Measurements from ENCODE around the gene MYCL.
A peak's percentile ranks its signal among the peaks of the same experiment; 100 is the strongest.
"Not testable (repeated sequence)": the region's sequence is repeated elsewhere in the genome, so short reads cannot be mapped to it uniquely, and the experiment has no call there.

MYCL gene

DNA sequence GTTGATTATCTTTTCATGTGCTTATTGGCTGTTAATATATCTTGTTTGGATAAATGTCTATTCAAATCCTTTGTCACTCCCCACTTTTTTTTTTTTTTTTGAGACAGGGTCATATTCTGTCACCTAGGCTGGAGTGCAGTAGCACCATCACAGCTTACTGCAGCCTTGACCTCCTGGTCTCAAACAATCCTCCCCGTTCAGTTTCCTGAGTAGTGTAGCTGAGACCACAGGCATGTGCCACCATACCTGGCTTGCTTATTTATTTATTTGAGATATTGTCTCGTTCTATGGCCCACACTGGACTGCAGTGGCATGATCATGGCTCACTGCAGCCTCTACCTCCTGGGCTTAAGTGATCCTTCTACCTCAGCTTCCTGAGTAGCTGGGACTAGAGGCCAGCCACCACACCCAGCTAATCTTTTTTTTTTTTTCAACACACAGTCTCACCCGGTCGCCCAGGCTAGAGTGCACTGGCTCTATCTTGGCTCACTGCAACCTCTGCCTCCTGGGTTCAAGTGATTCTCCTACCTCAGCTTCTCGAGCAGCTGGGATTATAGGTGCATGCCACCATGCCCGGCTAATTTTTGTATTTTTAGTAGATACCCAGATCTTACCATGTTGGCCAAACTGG is 13.9 kb upstream of the MYCL start:
- no peak for DNase-seq

DNA sequence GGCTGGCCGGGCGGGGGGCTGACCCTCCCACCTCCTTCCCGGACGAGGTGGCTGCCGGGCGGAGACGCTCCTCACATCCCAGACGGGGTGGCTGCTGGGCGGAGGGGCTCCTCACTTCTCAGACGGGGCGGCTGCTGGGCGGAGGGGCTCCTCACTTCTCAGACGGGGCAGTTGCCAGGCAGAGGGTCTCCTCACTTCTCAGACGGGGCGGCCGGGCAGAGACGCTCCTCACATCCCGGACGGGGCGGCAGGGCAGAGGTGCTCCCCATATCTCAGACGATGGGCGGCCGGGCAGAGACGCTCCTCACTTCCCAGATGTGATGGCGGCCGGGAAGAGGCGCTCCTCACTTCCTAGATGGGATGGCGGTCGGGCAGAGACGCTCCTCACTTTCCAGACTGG is 11.4 kb upstream of the MYCL start:
- DNase-seq, result not testable (repeated sequence)

DNA sequence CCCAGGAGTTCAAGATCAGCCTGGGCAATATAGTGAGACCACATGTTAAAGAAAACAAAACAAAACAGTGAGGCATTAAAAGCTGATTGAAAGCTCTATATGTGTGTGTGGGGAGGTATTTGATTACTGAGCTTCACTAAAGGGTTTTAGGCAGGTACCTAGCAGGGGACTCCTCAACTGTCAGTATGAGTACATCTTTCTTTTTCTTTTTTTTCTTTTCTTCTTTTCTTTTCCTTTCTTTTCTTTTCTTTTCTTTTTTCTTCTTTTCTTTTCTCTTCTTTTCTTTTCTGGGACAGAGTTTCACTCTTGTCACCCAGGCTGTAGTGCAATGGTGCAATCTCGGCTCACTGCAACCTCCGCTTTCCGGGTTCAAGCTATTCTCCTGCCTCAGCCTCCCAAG is 8.5 kb upstream of the MYCL start:
- no peak for DNase-seq

DNA sequence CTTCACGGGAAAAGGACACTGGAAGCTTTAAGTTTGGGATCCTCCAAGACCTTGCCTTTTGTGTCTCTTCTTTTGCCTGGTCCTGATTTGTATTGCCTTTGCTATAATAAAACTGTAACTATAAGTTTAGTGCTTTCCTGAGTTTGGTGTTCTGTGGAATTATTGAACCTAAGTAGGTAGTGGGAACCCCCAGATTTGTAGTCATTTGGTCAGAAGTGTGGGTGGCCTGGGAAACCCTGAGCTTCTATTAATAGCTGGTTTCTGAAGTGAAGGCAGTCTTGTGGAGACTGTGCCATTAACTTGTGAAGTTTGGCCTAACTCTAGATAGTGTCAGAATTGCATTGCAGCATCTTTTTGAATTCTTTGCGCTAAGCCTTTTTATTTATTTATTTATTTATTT is 6.8 kb upstream of the MYCL start:
- DNase-seq, result no peak

DNA sequence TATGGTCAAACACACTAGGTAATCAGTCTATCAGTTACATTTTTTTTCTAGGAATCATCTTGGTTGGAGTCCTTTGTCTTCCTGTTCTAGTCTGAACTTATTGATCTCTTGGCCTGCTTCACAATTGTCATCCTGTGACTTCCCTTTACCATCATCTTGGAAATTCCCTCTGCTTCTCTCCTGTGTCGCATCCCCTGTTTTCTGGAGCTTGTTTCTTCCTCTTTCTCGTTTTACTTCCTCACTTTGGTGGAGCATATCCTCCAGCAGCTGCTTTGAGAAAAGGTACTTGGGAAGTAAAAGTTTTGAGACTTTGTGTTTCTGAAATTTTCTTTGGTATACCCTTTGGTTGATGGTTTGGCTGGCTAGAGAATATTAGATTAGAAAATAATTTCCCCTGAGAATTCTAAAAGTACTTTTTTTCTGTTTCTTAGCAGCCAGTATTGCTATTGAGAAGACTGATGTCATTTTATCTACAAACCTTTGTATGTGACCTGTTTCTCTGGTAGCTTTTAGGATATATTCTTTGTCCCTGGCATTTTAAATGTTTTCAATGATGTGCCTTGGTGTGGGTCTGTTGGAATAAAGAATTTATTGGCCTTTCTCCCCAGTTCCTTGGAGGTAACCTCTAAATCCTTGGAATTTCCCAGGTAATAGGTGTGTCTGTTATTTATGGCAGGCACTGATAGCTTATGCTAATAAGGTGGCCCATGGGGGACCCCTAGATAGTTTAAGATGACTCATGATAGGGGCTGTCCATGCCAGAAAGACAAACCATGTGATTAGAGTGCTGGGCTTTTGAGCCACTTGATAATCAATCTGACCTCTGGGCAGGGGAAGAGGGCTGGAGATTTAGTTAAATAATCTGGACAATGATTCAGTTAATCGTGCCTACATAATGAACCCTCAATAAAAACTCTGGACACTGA is 6.1 kb upstream of the MYCL start:
- no peak for DNase-seq

DNA sequence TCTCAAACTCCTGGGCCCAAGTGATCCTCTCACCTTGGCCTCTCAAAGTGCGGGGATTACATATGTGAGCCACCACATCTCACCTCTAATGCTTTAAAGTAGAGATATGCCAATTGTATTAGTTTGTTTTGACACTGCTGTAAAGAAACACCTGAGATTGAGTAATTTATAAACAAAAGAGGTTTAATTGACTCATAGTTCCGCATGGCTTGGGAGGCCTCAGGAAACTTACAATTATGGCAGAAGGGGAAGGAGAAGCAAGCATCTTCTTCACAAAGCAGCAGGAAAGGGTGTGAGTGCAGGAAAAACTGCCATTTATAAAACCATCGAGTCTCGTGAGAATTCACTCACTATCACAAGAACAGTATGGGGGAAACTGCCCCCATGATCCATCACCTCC is 3.5 kb upstream of the MYCL start:
- no peak for DNase-seq

DNA sequence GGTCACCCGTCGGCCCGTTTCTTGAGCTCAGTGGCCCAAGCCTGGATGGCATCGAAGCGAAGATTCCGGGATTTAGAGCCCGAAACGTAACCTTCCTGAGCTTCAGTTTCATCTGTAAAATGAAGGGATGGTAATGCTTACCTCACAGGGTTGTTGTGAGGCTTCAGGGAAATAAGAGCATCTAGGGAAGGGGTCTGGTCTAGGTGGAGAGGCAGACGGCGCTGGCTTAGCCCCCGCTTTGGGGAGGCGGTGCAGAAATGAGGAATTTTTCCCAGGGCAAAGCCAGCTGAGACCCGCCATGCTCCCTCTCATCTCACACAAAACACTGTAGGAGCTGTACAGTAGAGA is 717 bp upstream of the MYCL start:
- no peak for DNase-seq

DNA sequence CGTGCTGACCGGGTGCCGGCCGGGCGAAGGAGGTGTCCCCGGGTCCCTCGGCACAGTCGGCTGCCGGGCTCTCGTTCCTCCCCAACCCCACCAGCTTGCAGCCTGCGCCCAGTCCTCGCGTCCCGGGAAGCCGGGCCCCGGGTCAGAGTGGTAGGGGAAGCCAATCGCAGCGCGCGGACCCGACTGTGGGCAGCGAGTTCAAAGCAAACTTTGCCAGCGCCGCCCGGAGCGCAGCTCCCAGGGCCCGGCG is 328 bp downstream of the MYCL start:
- DNase-seq, result peak in 2 of 6 experiments; percentile 20 to 37

DNA sequence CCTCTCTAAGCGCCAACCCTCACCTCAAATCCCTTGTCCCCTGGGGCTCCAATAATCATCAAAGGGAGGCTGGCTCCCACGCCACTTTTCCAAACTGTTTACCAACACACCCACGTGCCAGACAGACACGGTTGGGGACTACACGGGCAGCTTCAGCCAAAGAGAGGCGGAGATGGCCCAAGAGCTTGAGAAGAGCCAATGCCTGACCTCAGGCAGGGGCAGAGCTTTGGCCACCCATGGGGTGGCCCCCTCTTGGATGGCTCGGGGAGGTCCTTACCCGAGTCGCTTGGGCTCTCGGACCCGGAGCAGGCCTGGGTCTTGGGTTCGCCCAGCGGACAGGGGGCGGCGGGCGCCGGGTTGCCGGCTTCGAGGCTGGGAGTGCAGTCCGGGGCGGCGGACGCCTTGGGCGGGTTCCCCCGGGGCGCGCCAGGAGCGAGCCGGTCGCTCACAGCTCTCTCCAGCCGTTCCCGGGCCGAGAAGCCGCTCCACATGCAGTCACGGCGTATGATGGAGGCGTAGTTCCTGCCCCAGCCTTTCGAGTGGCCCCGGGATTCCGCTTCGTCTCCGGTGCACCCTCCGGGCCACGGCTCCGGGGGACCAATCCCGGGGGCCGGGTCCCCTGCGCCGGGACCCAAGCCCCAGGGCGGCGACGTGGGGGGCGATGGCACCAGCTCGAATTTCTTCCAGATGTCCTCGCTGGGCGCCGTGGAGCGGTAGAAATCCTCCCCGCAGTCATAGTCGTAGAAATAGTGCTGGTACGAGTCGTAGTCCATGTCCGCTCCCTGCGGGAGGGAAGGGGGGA is 854 bp downstream of the MYCL start:
- DNase-seq, result peak in 3 of 6 experiments; percentile 6 to 25 (median 21)

DNA sequence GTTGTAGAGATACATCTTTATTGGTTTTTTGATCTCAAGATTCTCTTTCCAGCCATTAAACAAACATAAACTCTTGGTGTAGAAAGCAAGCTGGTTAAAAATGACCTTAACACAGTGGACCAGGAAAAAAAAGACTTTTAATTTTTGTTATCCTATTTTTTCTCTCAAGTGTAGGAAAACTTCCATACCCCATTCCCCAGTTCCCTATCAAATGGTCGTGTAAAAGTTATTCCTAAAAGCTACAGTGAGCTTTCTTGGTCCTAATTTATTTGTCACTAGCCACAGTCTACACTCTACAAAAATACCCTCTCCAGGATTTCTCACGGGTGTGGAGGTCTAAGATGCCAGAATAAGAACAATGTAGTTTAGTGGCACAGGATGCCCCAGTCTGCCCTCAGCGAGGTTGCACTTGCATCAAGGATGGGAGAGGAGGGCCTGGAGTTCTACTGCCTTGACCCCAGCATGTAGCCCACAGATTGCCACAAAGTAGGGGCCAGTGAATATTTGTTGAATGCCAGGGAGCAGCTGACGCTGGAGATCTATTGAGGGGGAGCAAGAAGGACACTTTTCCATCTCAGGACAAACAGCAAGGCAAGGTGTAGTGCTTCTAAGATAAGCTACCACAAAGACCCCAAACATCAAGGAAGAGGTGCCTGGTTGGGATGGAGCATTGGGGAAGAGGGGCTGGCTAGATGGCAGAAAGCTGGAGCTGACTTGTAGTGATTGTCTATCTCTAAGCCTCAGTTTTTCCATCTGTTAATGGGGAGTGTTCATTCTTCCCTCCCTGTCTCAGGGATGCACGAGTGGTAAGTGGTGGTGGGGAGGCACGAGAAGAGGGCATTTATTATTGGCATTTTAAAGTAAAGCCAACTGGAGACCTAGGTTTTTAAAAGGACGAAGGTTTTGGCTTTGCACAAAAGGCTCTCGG is 1.8 kb downstream of the MYCL start:
- no peak for DNase-seq

DNA sequence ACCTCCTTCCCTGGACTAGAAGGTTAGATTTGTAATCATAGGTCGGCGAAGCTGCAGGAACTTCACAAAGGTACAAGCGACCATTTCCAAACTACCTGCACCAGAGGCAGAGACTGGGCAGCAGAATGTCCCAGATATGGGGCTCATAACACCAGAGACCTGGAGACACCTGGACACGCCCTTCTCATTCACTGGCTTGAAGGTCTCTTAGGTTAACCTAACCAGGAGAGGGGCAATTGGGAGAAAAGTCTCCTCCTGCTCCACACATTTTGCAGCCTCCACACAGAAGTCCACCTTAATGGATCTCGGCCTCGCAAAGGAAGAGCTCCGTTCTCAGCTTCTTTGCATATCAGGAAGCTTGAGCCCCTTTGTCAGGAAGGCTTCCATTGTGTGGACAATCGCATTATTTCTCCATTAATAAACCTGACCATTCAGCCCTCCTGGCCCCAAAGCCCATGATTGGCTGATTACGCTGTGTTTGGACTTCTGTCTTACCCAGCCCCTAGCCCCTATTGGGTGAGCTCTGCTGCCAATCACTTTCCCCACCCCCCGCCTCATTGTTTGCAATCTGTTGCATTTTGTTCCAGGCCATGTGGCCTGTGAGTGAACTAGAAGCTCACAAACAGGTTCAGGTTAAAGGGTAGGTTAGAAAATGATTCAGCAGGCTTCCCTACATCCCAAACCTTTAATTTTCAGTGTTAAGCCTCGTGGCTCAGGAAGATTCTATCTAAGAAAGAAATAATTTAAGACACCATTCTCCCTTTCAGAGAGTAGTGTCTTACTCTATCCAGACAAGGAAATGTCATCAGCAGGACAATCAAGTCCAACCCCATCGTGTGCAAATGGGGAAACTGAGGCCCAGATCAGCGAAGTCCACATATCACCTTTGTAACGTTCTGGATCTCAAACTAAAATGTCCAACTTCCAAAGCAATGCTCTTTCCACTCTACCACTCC is 2.8 kb downstream of the MYCL start:
- DNase-seq, result no peak

DNA sequence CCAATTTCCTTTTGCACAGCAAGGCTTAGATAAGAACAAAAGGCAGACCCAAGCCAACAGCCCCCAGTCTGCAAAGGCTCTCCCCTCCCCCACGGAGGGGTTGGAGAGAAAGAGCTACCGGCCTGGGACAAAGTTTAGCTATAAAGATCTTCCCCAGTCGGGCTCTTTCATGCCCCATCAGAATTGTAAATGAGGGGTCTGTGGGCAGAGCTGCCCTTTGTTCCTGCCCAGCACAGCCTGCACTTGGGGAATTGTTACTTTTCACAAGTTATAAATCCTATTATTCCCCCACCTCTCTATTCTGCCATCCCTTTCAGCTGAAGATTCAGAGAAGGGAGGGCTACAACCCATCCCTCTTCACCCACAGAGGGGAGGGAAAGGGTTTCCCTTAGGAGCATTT is 3.5 kb downstream of the MYCL start:
- no peak for DNase-seq

DNA sequence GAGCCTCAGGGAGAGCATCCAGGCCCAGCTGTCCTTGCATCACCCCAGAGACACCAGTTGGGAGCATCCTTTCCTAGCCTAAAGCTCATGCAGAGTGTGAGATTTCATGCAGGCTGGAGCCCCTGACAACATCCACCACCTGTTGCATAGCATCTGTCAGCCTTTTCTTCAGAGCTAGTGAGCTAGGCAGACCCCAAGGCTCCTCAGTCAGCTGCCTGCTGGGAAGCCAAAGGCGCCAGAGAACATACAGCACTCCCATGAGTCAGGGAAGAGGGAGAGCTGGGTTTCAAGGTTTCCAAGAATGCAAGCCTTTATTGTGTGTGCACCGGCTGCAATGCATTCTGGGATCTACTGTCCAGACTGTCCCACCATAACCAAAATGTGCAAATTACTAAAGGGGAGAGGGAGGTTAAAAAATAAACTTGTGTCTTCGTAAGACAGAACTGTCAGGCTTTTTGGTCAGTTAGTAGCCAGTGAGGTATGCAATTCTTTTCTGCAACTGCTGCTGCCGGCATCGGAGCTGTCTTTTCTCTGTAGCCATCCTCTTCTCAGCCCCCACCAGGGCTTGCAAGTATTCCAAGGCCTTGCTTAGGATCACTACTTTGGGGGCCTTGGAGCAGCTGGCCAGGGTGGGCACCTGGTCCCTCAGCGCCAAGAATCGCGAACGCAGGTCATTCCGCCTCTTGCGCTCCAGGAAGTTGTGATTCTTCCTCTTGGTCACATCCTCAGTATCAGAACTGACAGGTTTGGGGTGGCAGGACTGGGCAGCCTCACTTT is 4.6 kb downstream of the MYCL start:
- DNase-seq, result no peak

DNA sequence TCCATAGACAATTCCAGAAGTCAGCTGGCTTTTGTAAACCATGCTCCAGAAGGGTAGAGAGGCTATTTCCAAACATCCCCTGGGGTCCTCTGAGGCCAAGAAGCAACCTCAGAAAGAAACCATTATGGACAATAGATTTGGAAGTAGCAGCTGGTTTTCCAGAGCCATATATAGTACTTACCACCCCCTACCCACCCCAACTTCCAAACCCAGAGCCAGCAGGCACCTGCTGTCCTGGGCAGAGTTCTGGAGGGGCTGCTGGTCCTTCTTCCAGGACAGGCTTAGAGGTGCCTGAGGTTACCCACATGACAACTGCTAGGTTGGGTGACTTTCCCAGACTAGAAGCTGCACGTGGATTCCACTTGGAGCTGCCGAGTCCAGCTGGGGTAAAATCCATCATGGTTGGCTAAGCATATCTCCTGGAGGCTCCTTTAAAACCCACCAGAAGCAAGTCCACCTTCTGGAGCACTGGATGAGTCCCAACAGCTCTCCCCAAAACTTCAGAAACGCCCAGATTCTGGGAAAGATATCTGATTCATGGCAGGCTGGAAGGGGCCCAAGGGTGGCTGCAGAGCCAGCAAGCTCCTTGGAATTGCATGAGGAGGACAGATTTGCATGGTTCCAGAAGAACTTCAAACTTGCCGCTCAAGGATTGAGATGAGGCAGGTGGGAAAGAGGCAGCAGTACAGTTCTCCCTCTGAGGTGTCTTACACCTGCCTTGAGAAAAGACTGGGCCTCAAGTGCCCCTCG is 5.8 kb downstream of the MYCL start:
- DNase-seq, result no peak

DNA sequence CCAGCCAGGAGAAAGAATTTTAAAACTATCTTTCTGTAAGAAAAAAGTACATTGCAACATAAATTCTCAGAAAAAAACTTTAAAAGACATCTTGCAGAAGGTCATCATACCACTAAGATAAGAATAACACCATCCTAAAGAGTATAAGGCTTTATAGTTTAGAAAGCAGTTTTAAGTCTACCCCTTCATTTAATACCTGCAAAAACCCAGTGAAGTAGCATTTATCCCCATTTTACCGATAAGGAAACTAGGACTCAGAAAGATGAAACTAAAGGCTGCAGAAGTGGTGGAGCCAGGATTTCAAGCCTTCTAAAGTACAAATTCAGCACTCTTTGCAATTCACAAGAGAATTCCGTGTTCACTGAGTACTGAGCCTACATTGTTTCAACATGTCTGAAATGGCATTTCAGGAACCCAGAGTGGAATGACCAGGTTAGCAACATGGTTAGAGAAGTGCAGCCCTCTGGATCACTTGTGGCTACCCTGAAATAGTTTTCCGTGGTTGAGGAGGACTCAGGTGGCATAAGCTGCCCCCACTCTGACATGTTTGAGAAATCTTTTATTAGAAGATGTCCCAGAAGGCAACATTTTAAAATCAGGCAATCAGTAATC is 6.7 kb downstream of the MYCL start:
- DNase-seq, result no peak

DNA sequence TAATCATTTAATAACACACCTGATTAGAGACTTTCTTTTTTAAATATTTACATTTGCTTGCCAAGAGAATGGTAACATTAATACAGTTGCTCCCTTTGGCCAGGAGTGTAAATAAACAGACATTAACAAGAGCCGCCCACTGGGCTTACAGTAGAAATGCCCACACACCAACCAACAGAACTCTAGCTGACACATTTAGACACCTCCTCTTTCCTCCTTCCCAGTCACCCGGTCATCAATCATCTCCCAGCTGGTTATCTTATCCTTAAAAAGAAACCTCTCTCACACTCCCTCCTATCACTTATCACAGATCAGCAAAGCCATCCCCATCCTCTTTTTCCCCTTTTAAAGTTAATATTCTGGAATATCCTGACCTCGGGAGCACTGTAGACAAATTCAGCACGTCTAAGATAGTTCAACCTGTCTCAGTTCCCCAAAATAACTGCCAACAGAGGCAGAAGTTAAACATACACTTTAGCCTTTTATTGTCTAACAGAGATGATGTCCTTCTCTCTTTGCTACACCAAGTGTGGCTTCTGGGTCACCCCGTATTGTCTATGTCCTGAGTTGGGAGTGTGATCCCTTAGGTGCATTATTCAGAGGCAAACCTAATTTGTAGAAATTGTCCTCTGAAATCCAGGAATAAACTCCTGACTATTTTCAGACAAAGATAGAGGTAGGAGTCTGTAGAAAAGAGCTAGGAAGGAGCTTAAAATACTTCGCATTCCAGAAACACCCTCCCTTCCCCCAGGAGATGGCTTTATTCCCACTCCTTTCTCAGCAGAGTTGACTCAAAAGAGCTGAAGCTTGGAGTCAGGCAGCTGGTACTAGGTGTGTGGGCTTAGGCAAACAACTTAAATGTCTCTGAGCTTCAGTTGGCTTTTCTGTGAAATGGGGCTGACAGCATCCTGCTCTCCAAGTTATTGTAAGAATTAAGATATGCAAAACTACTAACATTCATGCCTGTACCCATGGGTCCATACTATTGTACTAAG is 8.8 kb downstream of the MYCL start:
- DNase-seq, result no peak

DNA sequence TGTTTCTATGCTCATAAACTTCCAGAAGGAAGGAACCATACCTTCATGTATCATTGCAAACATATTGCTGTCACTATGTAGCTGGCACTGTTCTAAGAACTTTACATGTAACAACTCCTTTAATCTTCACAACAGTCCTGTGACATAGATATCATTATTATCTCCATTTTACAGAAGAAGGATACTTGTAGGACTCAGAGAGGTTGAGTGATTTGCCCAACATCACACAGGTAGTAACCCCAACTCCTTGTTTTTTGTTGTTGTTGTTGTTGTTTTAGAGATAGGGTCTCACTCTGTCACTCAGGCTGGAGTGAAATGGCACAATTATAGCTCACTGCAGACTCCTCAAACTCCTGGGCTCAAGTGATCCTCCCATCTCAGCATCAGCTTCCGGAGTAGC is 10.8 kb downstream of the MYCL start:
- DNase-seq, result no peak

DNA sequence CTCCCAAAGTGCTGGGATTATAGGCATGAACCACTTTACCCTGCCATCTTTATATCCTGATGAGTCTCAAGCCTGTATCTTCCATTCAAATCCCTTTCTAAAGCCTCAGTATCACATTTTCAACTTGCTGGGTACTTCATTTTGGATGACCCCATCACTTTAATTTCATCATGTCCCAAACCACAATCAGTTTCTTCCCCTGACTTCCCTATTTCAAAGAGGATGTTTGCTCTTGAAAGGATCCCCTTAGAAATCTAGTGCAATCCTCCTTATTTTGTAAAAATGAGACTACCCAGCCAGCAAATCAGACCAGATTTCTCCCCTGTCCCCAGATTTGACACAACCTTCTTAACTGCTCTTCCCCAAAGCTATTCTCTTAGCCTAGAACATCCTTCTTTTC is 11.4 kb downstream of the MYCL start:
- no peak for DNase-seq

Data from stimulated activated naive CD4-positive, alpha-beta T cell (primary cell).